ENCODE measurements around the gene CAMK2D. TPM values are rescaled to one million over a fixed set of nuclear protein-coding genes. Genes with fewer than 3 reads are reported as not detected.

CAMK2D gene
- total RNA-seq, 2 donors from 2014 or later = 132 to 187 TPM

DNA sequence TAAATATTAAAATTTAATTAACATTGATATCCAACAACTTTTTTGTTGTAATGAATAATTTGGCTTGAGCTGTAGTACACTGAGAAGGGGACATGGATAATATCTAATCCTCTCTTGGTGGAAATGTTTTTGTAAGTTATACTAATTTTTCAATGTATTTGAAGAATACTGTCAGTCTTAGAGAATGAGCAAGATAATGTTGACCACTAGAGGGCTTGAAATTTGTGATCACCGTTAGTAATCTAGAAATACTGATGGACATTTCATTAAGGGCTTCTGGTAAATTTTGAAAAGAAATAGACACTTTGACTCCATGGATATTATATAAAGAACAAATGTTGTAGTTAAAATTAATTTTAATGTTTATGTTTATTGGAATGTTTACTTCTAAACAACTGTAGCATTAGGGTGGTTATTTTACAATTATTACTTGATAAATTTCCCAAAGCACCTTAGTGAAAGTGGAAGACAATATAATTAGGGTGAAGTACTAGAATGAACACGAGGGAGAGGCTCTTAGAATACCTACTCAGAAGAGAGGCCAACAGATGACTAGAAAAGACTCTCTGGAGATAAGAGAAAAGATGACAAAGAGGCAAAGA, 20.0 kb upstream of the CAMK2D start:
- Histone ChIP-seq H3K9me3 (no peaks in the 10 kb centered on the region), H3K27ac (no peak overlapping the region), H3K4me3 (no peak overlapping the region), H3K4me1 (peaks cover 0 to 5% of the 10 kb centered on the region in 2 donors), H3K27me3 (no peaks in the 10 kb centered on the region), H3K36me3 (no peaks in the 10 kb centered on the region)
- no peak for DNase-seq (ENCODE audit: low spot score)
- peak in 1 of 2 donors; percentile 76 for TF ChIP-seq CTCF (IDR thresholded peaks at IDR 0.05)

DNA sequence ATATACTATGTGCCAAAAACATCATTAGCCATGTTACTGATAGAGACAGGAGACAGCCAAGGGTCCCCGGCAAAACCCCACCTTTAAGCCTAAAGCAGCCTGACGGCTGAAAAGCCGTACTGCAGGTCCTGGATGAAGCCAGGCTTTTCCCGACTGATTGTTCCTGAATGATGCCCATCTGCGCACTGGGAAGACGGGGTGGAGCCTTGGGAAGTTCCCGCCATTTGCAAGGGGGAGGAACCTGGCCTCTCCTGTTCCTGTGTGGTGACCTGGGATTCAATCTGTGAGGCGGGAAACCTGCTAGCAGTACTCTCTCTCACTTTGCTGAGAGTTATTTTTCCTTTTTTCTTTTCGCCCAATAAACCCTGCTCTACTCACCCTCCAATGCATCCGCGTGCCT, 15.1 kb upstream of the CAMK2D start:
- Histone ChIP-seq H3K9me3 (no peaks in the 10 kb centered on the region), H3K4me3 (no peak overlapping the region), H3K36me3 (no peaks in the 10 kb centered on the region), H3K27me3 (no peaks in the 10 kb centered on the region), H3K27ac (no peak overlapping the region), H3K4me1 (no peaks in the 10 kb centered on the region)
- DNase-seq (ENCODE audit: low spot score) = no peak
- TF ChIP-seq CTCF (IDR thresholded peaks at IDR 0.05) = no peak

- TF ChIP-seq CTCF (IDR thresholded peaks at IDR 0.05) = no peak
- Histone ChIP-seq H3K4me3 (no peak overlapping the region), H3K27ac (no peak overlapping the region), H3K36me3 (no peaks in the 10 kb centered on the region), H3K27me3 (no peaks in the 10 kb centered on the region), H3K4me1 (no peaks in the 10 kb centered on the region), H3K9me3 (no peaks in the 10 kb centered on the region)
- DNase-seq (ENCODE audit: low spot score) = no peak
These were observed 14.5 kb upstream of the CAMK2D start for GRCh38 chr4:113776016-113776415.

DNA sequence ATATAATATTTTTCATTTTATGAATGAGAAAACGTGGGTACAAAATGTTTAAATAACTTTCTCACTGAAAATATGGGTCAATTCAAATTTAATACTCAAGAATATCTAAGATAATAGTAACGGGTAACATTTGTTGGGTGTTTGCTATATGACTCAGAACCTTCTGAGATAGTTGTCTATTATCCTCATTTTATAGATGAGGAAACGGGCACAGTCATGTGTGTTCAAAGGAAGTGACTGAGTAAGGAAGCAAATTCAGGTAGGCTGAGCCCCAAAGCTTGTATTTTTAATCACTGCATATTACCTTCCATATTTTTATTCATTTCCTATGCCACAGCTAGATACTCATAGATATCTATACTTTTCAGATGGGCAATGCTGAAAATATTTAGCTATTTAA, 12.2 kb upstream of the CAMK2D start:
- DNase-seq (ENCODE audit: low spot score) = no peak
- TF ChIP-seq CTCF (IDR thresholded peaks at IDR 0.05) = no peak
- H3K36me3 ChIP-seq = no peaks in the 10 kb centered on the region
- H3K4me1 ChIP-seq = no peaks in the 10 kb centered on the region
- no peak overlapping the region for H3K27ac ChIP-seq
- no peaks in the 10 kb centered on the region for H3K27me3 ChIP-seq
- H3K4me3 ChIP-seq = no peak overlapping the region
- H3K9me3 ChIP-seq = no peaks in the 10 kb centered on the region

DNA sequence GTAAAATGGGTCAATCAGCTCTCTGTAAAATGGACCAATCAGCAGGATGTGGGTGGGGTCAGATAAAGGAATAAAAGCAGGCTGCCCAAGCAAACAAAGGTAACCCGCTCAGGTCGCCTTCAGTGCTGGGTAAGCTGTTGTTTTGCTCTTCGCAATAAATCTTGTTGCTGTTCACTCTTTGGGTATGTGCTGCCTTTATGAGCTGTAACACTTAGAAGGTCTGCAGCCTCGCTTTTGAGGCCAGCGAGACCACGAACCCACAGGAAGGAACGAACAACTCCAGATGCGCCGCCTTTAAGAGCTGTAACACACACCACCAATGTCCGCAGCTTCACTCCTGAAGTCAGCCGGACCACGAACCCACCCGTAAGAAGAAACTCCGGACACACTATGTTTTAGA, 11.5 kb upstream of the CAMK2D start:
- Histone ChIP-seq H3K27ac (no peak overlapping the region), H3K27me3 (no peaks in the 10 kb centered on the region), H3K9me3 (no peaks in the 10 kb centered on the region), H3K36me3 (no peaks in the 10 kb centered on the region), H3K4me1 (no peaks in the 10 kb centered on the region), H3K4me3 (no peak overlapping the region)
- no peak for DNase-seq (ENCODE audit: low spot score)
- no peak for TF ChIP-seq CTCF (IDR thresholded peaks at IDR 0.05)

- DNase-seq (ENCODE audit: low spot score) = no peak
- H3K9me3 ChIP-seq = no peaks in the 10 kb centered on the region
- no peak overlapping the region for H3K27ac ChIP-seq
- no peak overlapping the region for H3K4me3 ChIP-seq
- H3K27me3 ChIP-seq = no peaks in the 10 kb centered on the region
- TF ChIP-seq CTCF (IDR thresholded peaks at IDR 0.05) = no peak
- no peaks in the 10 kb centered on the region for H3K4me1 ChIP-seq
- H3K36me3 ChIP-seq = no peaks in the 10 kb centered on the region
These were observed 10.8 kb upstream of the CAMK2D start for GRCh38 chr4:113772319-113772718.
